GM19025 (cell line): Measurements from ENCODE around the gene CFTR.
"Not testable (repeated sequence)": the region's sequence is repeated elsewhere in the genome, so short reads cannot be mapped to it uniquely, and the experiment has no call there.

Source experiments
- ATAC-seq: cut with Tn5 transposase; IDR thresholded peaks from one replicate; pipeline ENCODE4 v1.9.1; 2021; ENCODE audit warnings: mild to moderate bottlenecking, low read depth, moderate library complexity; ENCODE audit not compliant: unreplicated experiment

CFTR gene

DNA sequence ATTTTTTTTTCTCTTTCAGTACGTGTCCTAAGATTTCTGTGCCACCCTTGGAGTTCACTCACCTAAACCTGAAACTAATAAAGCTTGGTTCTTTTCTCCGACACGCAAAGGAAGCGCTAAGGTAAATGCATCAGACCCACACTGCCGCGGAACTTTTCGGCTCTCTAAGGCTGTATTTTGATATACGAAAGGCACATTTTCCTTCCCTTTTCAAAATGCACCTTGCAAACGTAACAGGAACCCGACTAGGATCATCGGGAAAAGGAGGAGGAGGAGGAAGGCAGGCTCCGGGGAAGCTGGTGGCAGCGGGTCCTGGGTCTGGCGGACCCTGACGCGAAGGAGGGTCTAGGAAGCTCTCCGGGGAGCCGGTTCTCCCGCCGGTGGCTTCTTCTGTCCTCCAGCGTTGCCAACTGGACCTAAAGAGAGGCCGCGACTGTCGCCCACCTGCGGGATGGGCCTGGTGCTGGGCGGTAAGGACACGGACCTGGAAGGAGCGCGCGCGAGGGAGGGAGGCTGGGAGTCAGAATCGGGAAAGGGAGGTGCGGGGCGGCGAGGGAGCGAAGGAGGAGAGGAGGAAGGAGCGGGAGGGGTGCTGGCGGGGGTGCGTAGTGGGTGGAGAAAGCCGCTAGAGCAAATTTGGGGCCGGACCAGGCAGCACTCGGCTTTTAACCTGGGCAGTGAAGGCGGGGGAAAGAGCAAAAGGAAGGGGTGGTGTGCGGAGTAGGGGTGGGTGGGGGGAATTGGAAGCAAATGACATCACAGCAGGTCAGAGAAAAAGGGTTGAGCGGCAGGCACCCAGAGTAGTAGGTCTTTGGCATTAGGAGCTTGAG is at the start of gene CFTR:
CFTR (plus strand) TSS at position 801 of the 830 bp plus-strand sequence. CDS start 70 bp downstream, outside the sequence.
- ATAC-seq: no peak

DNA sequence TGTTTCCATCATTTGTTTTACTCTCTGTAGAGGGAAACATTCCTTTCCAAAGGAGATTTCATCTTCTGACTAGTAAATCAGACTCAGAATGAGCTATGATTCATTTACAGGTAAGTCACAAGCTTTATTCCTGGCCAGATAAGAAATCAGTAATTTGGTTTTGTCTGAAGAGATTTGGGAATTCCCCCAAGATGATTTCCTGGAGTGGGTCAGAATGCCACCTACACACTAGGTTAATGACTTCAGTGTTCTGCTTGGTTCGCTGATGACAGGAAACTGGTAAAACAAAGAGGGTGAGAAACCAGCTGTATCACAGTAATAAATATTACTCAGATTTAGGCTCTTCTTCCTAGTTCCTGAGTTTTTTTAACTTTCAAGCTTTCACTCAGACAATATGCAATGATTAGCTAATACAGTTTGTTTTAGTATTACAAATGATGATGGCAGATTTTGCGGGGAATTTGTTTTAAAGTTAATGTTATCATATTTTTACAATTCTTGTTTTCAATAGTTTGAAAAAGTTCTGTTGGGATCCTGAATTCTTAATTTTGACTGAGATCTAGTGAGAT is 44.3 kb upstream of the CFTR start:
- ATAC-seq: peak; percentile 96

DNA sequence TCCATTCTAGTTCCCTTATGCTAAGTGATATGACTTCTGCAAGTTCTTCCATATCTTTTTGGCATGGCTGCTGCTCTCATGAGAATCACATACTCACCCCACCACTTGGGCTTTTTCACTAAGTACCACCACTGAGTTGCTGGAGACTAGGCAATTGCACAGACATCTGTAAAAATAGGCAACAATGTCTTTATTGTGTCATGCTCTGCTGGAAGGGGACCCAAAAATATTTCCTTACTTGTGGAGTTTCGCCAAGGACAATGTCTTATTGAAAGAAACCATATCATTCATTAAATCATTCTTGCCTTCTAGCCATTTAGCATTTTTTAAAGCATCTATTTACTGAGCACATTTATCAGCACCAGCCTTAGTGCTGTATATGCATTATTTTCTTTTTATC is 35.2 kb upstream of the CFTR start:
- no peak for ATAC-seq

DNA sequence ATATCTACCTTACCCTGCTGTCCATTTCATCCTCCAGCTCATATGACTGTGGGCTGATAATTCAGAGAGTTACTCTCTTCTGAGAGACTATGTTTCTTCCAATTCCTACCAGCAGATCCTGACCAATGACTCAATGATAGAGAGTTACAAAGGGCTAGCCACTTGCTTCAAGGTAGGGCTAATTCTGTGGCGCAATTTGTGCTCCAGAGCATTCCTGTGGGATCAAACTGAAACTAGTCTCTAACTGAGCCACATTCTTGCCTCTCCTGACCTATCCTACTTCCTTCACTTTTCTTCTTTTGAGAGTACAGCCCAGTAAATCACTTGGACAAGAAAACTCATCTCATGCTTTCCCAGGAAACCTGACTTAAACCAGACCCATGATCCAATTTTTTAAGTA is 34.6 kb upstream of the CFTR start:
- no peak for ATAC-seq

DNA sequence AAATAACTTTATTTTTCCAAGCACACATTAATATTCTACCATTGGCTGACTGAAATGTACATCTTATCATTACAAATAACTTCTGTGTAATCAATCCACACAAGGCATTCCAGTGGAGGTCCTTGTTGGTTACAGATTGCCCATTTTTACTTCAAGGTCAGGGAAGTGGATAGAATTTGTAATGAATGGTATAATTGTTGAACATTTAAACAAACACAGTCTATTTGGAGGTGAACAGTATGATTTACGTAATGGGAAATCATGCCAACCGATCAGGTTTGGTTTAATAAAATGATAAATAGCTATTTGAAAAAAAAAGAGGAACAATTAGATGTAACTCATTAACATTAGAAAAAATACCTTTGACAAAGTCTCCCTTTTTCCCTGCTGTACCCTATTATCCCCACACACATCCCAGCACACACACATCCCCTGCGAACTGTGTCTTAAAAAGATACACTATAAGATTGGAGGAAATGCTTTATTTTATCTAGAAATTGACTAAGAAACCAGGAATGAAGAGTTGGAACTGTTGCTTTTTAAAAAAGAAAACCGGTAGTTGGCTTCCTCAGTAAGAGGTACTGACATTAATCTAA is 33.5 kb upstream of the CFTR start:
- no peak for ATAC-seq

DNA sequence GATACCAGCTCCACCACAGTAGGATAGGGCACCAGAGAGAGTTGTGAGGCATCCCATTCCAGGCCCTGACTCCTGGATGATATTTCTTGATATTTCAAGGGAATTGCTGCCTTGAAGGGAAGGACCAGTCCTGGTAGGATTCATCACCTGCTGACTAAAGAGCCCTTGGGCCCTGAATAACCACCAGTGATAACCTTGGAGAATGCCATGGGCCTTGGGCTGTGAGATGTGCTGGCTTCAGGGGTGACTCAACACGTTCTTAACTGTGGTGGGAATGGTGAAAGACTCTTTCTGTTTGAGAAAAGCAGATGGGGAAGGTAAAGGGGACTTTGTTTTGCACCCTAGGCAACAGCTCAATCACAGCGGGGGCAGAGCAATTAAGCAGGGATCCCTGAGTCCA is 31.2 kb upstream of the CFTR start:
- no peak for ATAC-seq

DNA sequence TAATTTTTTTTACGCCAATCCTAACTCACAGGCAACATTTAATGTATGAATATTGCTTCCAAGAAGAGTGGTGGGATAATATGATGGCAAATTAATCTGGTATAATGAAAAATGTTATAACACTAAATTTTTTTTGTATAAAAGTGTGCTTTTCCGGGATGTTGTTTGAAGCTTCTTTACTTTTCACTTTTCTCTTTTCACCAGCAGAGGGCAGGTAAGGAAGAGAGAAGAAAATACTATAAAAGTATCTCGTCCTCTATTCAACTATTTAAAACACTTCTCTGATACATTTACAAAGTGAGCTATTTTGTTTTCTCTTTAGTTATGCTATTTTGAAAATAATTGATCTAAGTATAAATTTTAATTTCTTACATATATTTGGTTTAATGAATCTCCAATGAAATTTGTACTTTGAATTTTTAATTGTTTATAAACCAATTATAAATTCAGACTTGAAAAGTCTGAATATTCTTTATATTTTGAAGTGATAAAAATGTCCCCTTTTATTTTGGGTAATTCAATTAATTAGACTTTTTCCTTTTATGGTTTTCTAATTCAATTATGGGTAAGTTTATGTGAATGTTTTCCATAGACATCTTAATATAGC is 20.7 kb upstream of the CFTR start:
- ATAC-seq: no peak

DNA sequence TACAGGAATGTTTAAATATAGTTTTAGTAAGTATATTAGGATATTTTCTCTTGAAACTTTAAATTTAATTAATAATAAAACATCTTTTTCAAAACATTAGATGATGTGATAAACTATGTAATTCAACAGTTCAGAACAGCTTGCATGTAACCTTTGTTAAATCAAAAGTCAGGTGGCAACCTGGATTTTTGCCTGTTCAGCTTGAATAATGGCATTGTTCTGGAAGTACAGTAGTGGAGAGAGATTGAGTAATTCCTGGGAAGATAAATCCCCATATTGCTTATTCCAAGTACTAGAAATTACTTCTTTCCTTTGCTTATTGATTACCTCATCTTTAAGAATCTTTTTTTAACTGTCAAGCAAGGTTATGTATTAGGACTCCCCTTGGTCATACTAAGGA is 20.1 kb upstream of the CFTR start:
- no peak for ATAC-seq

DNA sequence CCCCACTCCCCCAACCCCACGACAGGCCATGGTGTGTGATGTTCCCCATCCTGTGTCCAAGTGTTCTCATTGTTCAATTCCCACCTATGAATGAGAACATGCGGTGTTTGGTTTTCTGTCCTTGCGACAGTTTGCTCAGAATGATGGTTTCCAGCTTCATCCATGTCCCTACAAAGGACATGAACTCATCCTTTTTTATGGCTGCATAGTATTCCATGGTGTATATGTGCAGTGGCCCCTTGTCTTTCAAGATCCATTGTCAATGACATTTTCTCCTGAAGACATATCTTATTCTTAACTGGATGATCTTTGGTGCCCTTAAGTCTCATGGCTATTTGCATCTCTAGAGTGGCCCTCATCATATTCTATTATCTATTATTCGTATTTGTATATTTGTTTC is 19.0 kb upstream of the CFTR start:
- ATAC-seq: not testable (repeated sequence)

DNA sequence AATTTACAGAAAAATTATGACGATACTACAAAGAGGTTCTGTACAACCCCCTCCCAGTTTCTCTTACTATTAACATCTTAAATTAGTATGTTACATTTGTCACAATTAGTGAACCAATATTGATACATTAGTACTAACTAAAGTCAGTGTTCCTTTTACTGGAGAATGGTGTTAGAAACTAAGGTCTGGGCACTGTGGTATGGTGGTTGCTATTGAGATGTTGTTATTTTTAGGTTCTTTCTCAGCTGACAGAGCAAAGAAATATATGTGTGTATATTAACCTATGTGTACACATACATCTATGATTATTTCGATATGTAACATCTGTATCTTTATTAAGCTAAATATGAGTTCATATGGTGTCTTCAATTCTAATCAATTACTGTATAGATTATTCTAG is 11.7 kb upstream of the CFTR start:
- no peak for ATAC-seq

DNA sequence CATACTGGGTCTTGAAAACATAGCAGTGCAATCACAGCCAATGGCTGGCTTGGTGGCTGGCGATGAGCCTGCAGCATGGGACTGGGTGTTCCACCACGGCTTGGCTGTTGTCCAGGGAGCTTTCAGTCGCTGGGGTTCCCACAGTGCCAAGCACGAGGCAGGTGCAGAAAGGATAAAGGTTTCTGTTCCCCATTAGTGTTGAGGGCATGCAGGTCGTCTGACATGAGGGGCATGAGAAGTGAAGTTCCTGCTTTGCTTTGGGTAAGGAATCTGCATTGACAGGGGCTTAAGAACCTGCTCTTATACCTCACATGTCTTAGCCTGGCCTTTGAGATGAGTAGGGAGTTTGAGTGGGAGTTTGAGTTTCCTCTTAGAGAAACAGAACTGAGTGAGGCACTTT is 9.0 kb upstream of the CFTR start:
- no peak for ATAC-seq

DNA sequence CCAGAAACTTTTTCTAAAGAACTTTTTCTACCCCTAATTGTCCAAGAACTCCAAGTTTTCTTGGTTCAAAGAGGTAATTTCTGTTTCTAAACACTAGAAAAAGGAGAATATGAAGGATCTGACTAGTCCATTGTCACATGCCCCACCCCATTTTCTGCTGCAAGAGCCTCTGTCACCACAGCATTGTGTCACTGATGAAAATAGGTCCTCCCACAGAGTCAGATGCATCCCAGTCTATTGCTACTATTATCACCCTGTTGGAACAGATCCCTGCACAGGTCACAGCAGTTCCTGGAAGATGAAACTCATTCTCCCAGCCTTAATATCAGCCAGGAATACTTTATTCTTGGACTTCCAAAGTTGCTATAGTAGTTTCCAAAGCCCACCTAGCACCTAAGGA is 7.5 kb upstream of the CFTR start:
- ATAC-seq: no peak

DNA sequence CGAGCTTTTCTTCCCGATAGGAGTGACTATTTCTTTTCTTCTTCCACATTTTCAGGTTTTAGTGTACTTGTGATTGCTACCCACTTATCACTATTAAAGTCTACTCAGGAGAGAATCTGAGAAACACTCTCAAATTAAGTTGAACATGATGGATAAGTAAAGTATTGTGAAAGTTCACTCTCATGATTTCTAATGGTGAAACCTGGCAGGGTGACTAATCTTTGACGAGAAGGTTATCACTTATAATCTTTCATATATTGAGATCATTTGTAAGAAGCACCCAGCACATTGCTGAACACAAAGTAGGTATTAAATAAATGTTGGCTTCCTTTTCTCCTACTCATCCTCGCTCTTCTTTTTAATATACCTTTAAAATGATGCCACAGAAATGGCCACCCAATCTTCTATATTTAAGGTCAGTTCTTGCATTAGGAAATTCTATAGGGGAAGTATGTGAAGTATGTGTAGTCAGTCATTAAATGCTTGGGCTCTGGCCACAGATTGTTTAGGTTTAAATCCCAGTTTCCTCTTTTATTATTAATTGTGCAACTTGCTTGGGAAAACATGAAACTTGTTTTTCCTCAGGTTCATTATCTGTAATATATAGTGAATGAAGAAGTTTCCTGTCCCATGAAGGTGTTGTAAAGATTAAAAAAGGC is 3.1 kb upstream of the CFTR start:
- no peak for ATAC-seq

DNA sequence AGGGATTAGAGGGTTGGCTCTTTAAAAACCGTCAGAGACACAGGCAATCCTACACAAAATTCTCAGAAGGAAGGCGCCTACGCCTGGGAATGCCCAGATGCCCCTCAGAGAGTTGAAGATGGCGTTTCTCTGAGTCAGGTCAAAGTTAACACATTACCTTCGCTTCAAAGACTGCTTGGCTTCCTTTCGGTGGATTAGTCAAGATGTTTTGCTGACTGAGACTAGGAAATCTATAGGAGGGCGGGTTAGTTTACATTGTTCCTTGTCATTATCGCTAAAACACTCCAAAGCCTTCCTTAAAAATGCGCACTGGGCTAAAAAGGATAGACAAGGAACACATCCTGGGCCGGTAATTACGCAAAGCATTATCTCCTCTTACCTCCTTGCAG is 995 bp upstream of the CFTR start:
- no peak for ATAC-seq

DNA sequence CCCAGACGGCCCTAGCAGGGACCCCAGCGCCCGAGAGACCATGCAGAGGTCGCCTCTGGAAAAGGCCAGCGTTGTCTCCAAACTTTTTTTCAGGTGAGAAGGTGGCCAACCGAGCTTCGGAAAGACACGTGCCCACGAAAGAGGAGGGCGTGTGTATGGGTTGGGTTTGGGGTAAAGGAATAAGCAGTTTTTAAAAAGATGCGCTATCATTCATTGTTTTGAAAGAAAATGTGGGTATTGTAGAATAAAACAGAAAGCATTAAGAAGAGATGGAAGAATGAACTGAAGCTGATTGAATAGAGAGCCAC is 184 bp downstream of the CFTR start:
- no peak for ATAC-seq

DNA sequence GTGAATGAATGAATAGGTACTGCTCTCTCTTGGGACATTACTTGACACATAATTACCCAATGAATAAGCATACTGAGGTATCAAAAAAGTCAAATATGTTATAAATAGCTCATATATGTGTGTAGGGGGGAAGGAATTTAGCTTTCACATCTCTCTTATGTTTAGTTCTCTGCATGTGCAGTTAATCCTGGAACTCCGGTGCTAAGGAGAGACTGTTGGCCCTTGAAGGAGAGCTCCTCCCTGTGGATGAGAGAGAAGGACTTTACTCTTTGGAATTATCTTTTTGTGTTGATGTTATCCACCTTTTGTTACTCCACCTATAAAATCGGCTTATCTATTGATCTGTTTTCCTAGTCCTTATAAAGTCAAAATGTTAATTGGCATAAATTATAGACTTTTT is 1.2 kb downstream of the CFTR start:
- ATAC-seq: no peak

DNA sequence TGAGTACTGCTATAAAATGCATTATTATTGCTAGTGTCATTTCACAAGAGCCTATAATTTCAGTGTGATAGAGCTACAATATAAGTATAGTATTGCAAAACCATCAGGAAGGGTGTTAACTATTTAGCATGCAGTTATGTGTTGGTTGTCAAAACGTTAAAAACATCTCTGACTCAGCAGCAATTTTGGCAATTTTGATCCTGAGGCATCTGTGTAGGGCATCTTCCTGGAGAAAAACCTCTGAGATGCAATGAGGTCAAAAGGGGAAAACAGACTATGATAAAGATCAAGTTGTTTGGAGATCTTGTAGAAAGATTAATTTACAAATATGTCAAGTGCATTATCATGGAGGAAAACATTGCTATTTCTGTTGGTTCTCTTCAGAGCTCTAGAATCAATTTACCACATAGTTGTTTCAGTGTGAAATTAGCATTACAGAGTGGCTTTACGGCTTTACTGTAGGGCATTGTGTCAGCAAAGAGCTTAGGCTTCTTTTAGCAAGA is 5.3 kb downstream of the CFTR start:
- no peak for ATAC-seq

DNA sequence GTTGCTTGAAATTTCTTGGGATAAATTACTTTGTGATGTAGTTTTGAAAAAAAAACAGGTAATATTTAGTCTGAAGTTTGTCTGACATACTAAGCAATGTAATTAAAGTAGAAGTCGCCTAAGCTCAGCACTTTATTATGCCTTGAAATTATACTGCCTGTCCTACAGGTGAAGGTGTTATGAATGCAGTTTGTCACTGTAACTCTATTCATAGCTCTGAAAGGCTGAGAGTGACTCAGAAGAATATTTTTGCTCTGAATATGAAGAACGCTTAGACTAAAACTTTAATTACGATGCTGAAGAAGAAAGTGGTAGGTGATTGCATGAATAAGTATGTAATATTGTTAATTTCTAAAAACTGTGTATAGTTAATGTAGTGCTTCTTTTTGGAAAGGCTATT is 9.2 kb downstream of the CFTR start:
- no peak for ATAC-seq

DNA sequence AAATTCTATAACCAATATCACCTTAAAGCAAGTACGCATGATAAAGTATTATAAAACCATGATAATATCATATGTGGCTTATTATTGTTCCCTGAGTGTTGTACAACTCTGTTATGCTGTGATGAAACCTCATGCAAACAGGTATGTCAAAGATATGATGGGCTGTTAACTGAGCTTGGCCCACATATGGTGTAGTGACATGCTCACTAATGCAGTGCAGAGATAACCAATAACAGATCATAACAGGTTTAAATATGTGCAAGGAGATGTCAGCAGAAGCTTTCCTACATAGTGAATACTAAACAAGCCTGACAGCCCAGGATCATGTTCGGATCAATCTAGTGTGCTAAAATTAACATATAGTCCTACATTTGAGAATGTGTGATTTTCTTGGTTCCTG is 9.6 kb downstream of the CFTR start:
- ATAC-seq: no peak

DNA sequence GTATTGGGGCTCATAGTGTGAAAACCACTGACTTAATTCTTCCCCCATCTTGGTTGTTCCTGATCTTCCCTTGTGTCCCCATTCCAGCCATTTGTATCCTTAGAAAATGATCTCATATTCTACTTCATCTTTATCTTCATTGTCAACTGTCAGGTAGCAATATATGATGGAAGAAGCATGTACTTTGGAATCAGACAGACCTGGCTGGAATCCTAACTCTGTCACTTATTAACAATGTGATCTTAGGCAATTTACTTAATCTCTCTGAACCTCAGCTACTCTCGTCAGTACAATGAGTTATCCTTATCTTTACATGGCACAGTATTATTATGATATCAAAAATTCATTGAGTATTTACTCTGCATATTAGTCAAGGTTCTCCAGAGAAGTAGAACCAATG is 10.1 kb downstream of the CFTR start:
- no peak for ATAC-seq

DNA sequence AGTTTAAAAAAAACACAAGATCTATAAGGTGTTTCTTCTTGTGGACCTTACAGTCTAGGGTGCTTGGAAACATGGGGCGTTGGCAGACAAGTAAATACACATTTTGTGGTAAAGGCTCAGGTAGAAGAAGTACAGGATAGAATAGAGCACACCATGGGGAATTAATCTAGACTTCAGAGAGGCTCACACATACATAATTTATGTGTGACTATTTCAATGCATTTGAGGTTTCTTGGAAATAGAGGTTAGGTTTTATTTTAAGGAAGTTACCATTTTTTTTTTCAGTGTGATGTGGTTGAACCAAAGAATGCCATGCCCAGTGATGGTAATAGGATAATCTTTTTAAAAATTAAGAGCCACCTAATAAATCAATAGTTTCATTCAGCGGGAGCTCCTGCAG is 12.8 kb downstream of the CFTR start:
- no peak for ATAC-seq
